IPS DF 6.9 (cell line): ENCODE results near the gene CEP19.

ENCODE experiments used
- DNase-seq: peaks from one replicate; pipeline ENCODE4 v3.0.0-alpha.2; 2013; ENCODE audit warnings: low read depth, low spot score
- H3K27ac ChIP-seq: one replicate; pipeline ENCODE4 v1.5.1; 2013; ENCODE audit warnings: low read length, control low read depth
- H3K27me3 ChIP-seq: 2 replicates; pipeline ENCODE4 v1.6.1; 2013; ENCODE audit warnings: mild to moderate bottlenecking, low read length; ENCODE audit not compliant: control insufficient read depth, insufficient read depth
- H3K36me3 ChIP-seq: 2 replicates; pipeline ENCODE4 v1.6.1; 2013; ENCODE audit warnings: low read length; ENCODE audit not compliant: control insufficient read depth, insufficient read depth
- H3K4me1 ChIP-seq: 2 replicates; pipeline ENCODE4 v1.6.1; 2013; ENCODE audit warnings: low read length; ENCODE audit not compliant: control insufficient read depth, insufficient read depth
- H3K4me3 ChIP-seq: 2 replicates; pipeline ENCODE4 v1.5.1; 2013; ENCODE audit warnings: mild to moderate bottlenecking, low read length
- H3K9me3 ChIP-seq: 2 replicates; pipeline ENCODE4 v1.6.1; 2013; ENCODE audit warnings: low read length, inconsistent platforms; ENCODE audit not compliant: control insufficient read depth, insufficient read depth
- WGBS: extraction: QIAGEN DNeasy Blood & Tissue Kit; methylation state at CpG from one replicate; pipeline ENCODE4 v1.1.7; 2013; ENCODE audit warnings: mixed read lengths, missing lambda C conversion rate; ENCODE audit not compliant: insufficient read length, insufficient coverage; 5-methylcytosine and 5-hydroxymethylcytosine counted together

CEP19 gene

GRCh38 chr3:196666001-196666867 lies 45.8 kb downstream of the CEP19 start:
- Histone ChIP-seq H3K4me3 (no peak overlapping the region), H3K36me3 (no peaks in the 10 kb centered on the region), H3K9me3 (no peaks in the 10 kb centered on the region), H3K27me3 (no peaks in the 10 kb centered on the region), H3K27ac (no peak overlapping the region), H3K4me1 (0 out of 2 replicates have a peak, but pooled peaks cover 1% of the 10 kb centered on the region)
- no peak for DNase-seq
- no CpG with 5 or more reads among the region's 23 CpGs for WGBS

GRCh38 chr3:196662711-196663571 lies 49.1 kb downstream of the CEP19 start:
- no peaks in the 10 kb centered on the region; the same call in 1 of the 2 replicates for H3K36me3 ChIP-seq
- H3K4me1 ChIP-seq: peaks cover 1% of the 10 kb centered on the region; the same call in 1 of the 2 replicates
- no CpG with 5 or more reads among the region's 15 CpGs for WGBS
- DNase-seq: no peak
- H3K27me3 ChIP-seq: no peaks in the 10 kb centered on the region
- H3K27ac ChIP-seq: no peak overlapping the region
- no peak overlapping the region for H3K4me3 ChIP-seq
- no peaks in the 10 kb centered on the region for H3K9me3 ChIP-seq

GRCh38 chr3:196662033-196662432 lies 50.0 kb downstream of the CEP19 start:
- no CpG with 5 or more reads among the region's 13 CpGs for WGBS
- Histone ChIP-seq H3K4me1 (peaks cover 1% of the 10 kb centered on the region; the same call in 1 of the 2 replicates), H3K4me3 (no peak overlapping the region), H3K27ac (no peak overlapping the region), H3K27me3 (no peaks in the 10 kb centered on the region), H3K9me3 (no peaks in the 10 kb centered on the region), H3K36me3 (no peaks in the 10 kb centered on the region; the same call in 1 of the 2 replicates)
- no peak for DNase-seq

GRCh38 chr3:196661400-196661799 lies 50.6 kb downstream of the CEP19 start:
- H3K4me1 ChIP-seq: peaks cover 1% of the 10 kb centered on the region; the same call in 1 of the 2 replicates
- no CpG with 5 or more reads among the region's 16 CpGs for WGBS
- no peak overlapping the region for H3K4me3 ChIP-seq
- H3K27ac ChIP-seq: no peak overlapping the region
- no peaks in the 10 kb centered on the region for H3K9me3 ChIP-seq
- no peaks in the 10 kb centered on the region; the same call in 1 of the 2 replicates for H3K36me3 ChIP-seq
- H3K27me3 ChIP-seq: no peaks in the 10 kb centered on the region
- DNase-seq: no peak

GRCh38 chr3:196660381-196661166 lies 51.5 kb downstream of the CEP19 start:
- Histone ChIP-seq H3K4me1 (no peaks in the 10 kb centered on the region; the same call in 1 of the 2 replicates), H3K27ac (no peak overlapping the region), H3K4me3 (no peak overlapping the region), H3K9me3 (no peaks in the 10 kb centered on the region), H3K36me3 (no peaks in the 10 kb centered on the region; the same call in 1 of the 2 replicates), H3K27me3 (no peaks in the 10 kb centered on the region)
- DNase-seq: no peak
- WGBS: no CpG with 5 or more reads among the region's 32 CpGs

GRCh38 chr3:196659901-196660351 lies 52.1 kb downstream of the CEP19 start:
- no peaks in the 10 kb centered on the region for H3K9me3 ChIP-seq
- no peak for DNase-seq
- H3K36me3 ChIP-seq: no peaks in the 10 kb centered on the region; the same call in 1 of the 2 replicates
- no peak overlapping the region for H3K4me3 ChIP-seq
- no CpG with 5 or more reads among the region's 35 CpGs for WGBS
- no peak overlapping the region for H3K27ac ChIP-seq
- no peaks in the 10 kb centered on the region for H3K27me3 ChIP-seq
- no peaks in the 10 kb centered on the region; the same call in 1 of the 2 replicates for H3K4me1 ChIP-seq
